H1 (cell line): ENCODE results near the gene ZBTB20. TPM values are rescaled to one million over a fixed set of nuclear protein-coding genes. Genes with fewer than 3 reads are reported as not detected.

ENCODE experiments used
- CTCF ChIA-PET: fragments of 300-600 bp; sonication (Branson Sonifier 250); formaldehyde crosslinking; loops from one replicate; lab custom pipeline; 2021; ENCODE audit not compliant: partially characterized antibody; lab: Charles Lee
- POLR2A ChIA-PET: fragments of 300-600 bp; sonication (Branson Sonifier 250); formaldehyde crosslinking; loops from one replicate; lab custom pipeline; 2021; ENCODE audit warnings: inconsistent platforms; ENCODE audit not compliant: partially characterized antibody; lab: Charles Lee
- DNase-seq, 2 experiments: peaks; one replicate each; pipeline versions ENCODE4 v3.0.0 to v3.0.0-alpha.2; 2010 to 2022; ENCODE audit warnings: low spot score in 2 of 2, low read depth in 1 of 2, mixed read lengths in 1 of 2
- FAIRE-seq: peaks from 2 replicates; lab custom pipeline; 2011; peaks lifted over from hg19 to GRCh38; lab: Jason Lieb, UNC
- H2AFZ ChIP-seq: 2 replicates; pipeline ENCODE4 v1.8.1; 2012; ENCODE audit warnings: low read length, inconsistent platforms
- H2AK5ac ChIP-seq: 2 replicates; pipeline ENCODE4 v1.6.1; 2013; ENCODE audit warnings: low read depth, low read length
- H2BK120ac ChIP-seq: replicated peaks from 2 replicates; pipeline ENCODE3; 2013; ENCODE audit warnings: low read depth, low read length, inconsistent platforms
- H2BK12ac ChIP-seq: 2 replicates; pipeline ENCODE4 v1.6.1; 2013; ENCODE audit warnings: low read depth, low read length
- H2BK15ac ChIP-seq: 2 replicates; pipeline ENCODE4 v1.6.1; 2013; ENCODE audit warnings: low read length
- H2BK20ac ChIP-seq: 2 replicates; pipeline ENCODE4 v1.6.1; 2013; ENCODE audit warnings: low read length
- H2BK5ac ChIP-seq: 2 replicates; pipeline ENCODE4 v1.6.1; 2013; ENCODE audit warnings: low read depth, low read length
- H3K14ac ChIP-seq: 2 replicates; pipeline ENCODE4 v1.6.1; 2013; ENCODE audit warnings: inconsistent platforms; ENCODE audit not compliant: insufficient read length
- H3K18ac ChIP-seq: 2 replicates; pipeline ENCODE4 v1.6.1; 2013; ENCODE audit warnings: low read length; ENCODE audit errors: extremely low read depth
- H3K23ac ChIP-seq: 2 replicates; pipeline ENCODE4 v1.6.1; 2013; ENCODE audit warnings: inconsistent platforms; ENCODE audit not compliant: insufficient read length
- H3K23me2 ChIP-seq: 2 replicates; pipeline ENCODE4 v1.6.1; 2013; ENCODE audit warnings: low read depth, low read length
- H3K27ac ChIP-seq: 2 replicates; pipeline ENCODE4 v1.6.1; 2011; ENCODE audit warnings: low read depth, low read length, inconsistent platforms
- H3K27me3 ChIP-seq, 4 experiments: replicated peaks in 1 of 4; 1 replicate in 1 of 4; 2 replicates in 3 of 4; pipeline versions ENCODE4 v1.6.1 to v1.8.1; 2011 to 2013; ENCODE audit warnings: low read length in 3 of 4, mild to moderate bottlenecking in 3 of 4, inconsistent platforms in 2 of 4, mixed read lengths in 2 of 4, moderate library complexity in 1 of 4; ENCODE audit not compliant: control insufficient read depth in 3 of 4, insufficient read depth in 3 of 4; ENCODE audit errors: extremely low read depth in 1 of 4
- H3K36me3 ChIP-seq, 4 experiments: 2 replicates each; pipeline versions ENCODE4 v1.6.1 to v1.8.1; 2011 to 2013; ENCODE audit warnings: mild to moderate bottlenecking in 4 of 4, low read length in 3 of 4, moderate library complexity in 2 of 4, control low read depth in 1 of 4, inconsistent platforms in 1 of 4; ENCODE audit not compliant: insufficient read depth in 4 of 4, control insufficient read depth in 2 of 4
- H3K4ac ChIP-seq: replicated peaks from 2 replicates; pipeline ENCODE3; 2013; ENCODE audit warnings: low read length, low read depth, mixed read lengths, inconsistent platforms; ENCODE audit not compliant: insufficient read length
- H3K4me1 ChIP-seq, 4 experiments: replicated peaks in 1 of 4; 1 replicate in 1 of 4; 2 replicates in 3 of 4; pipeline versions ENCODE4 v1.6.1 to v1.8.1; 2011 to 2013; ENCODE audit warnings: low read length in 3 of 4, inconsistent platforms in 2 of 4, mixed read lengths in 1 of 4; ENCODE audit not compliant: insufficient read depth in 4 of 4, control insufficient read depth in 3 of 4
- H3K4me2 ChIP-seq, 2 experiments: 2 replicates each; pipeline versions ENCODE4 v1.6.1 to v1.8.1; 2011 to 2013; ENCODE audit warnings: low read depth in 2 of 2, low read length in 2 of 2, control low read depth in 1 of 2, inconsistent platforms in 1 of 2, mild to moderate bottlenecking in 1 of 2; ENCODE audit not compliant: insufficient read depth in 1 of 2
- H3K4me3 ChIP-seq, 4 experiments: fragments of 200-600, 300-600 bp in 1 of 4; sonication (generic), shearing (Covaris generic), sonication (Bioruptor Twin) in 1 of 4; 2 replicates each; pipeline versions ENCODE4 v1.5.1 to v1.8.1; 2011 to 2016; ENCODE audit warnings: low read length in 4 of 4, low read depth in 3 of 4, control low read depth in 2 of 4, inconsistent platforms in 2 of 4, mild to moderate bottlenecking in 2 of 4, mixed read lengths in 1 of 4, moderate library complexity in 1 of 4; ENCODE audit not compliant: insufficient read depth in 2 of 4; ENCODE audit errors: extremely low read depth in 1 of 4
- H3K56ac ChIP-seq: replicated peaks from 2 replicates; pipeline ENCODE3; 2013; ENCODE audit warnings: low read depth, mild to moderate bottlenecking, mixed read lengths, low read length, inconsistent platforms; ENCODE audit not compliant: insufficient read length
- H3K79me1 ChIP-seq: 2 replicates; pipeline ENCODE4 v1.6.1; 2013; ENCODE audit warnings: low read depth, low read length, control low read depth
- H3K79me2 ChIP-seq, 2 experiments: 2 replicates each; pipeline versions ENCODE4 v1.6.1 to v1.8.1; 2012 to 2013; ENCODE audit warnings: low read length in 2 of 2, mild to moderate bottlenecking in 2 of 2, inconsistent platforms in 1 of 2; ENCODE audit not compliant: insufficient read depth in 2 of 2, control insufficient read depth in 1 of 2
- H3K9ac ChIP-seq, 4 experiments: replicated peaks in 1 of 4; 1 replicate in 1 of 4; 2 replicates in 3 of 4; pipeline versions ENCODE4 v1.6.1 to v1.8.1; 2011 to 2013; ENCODE audit warnings: low read depth in 3 of 4, low read length in 3 of 4, control low read depth in 2 of 4, mild to moderate bottlenecking in 2 of 4, moderate library complexity in 2 of 4, inconsistent platforms in 1 of 4; ENCODE audit errors: extremely low read depth in 1 of 4
- H3K9me3 ChIP-seq, 2 experiments: 2 replicates each; pipeline versions ENCODE4 v1.6.1 to v1.8.1; 2012 to 2013; ENCODE audit warnings: mild to moderate bottlenecking in 2 of 2, moderate library complexity in 2 of 2, control low read depth in 1 of 2, inconsistent platforms in 1 of 2, low read depth in 1 of 2, low read length in 1 of 2, mixed read lengths in 1 of 2; ENCODE audit not compliant: insufficient read depth in 2 of 2
- H4K20me1 ChIP-seq, 2 experiments: replicated peaks in 1 of 2; 2 replicates each; pipeline versions ENCODE3 to v1.8.1; 2011 to 2013; ENCODE audit warnings: inconsistent platforms in 2 of 2, low read length in 2 of 2, mild to moderate bottlenecking in 1 of 2; ENCODE audit not compliant: insufficient read depth in 2 of 2, control insufficient read depth in 1 of 2
- H4K5ac ChIP-seq: 2 replicates; pipeline ENCODE4 v1.6.1; 2013; ENCODE audit warnings: low read length, low read depth, mixed read lengths, inconsistent platforms; ENCODE audit not compliant: insufficient read length
- H4K8ac ChIP-seq: 2 replicates; pipeline ENCODE4 v1.8.0; 2013; ENCODE audit warnings: mild to moderate bottlenecking, moderate library complexity, low read length, inconsistent platforms; ENCODE audit not compliant: insufficient read depth; ENCODE audit errors: extremely low read depth
- H4K91ac ChIP-seq: replicated peaks from 2 replicates; pipeline ENCODE3; 2013; ENCODE audit warnings: low read length, mixed read lengths, inconsistent platforms; ENCODE audit not compliant: insufficient read length
- BACH1 ChIP-seq: IDR thresholded peaks from 2 replicates; pipeline ENCODE4 v1.6.1; 2012; ENCODE audit warnings: low read length, improper control_type of control experiment
- CHD1 ChIP-seq: IDR thresholded peaks from 2 replicates; pipeline ENCODE4 v1.6.1; 2012; ENCODE audit warnings: low read depth, low read length, improper control_type of control experiment
- CHD2 ChIP-seq: IDR thresholded peaks from 2 replicates; pipeline ENCODE4 v1.6.1; 2012; ENCODE audit warnings: low read length, improper control_type of control experiment
- GTF2F1 ChIP-seq: IDR thresholded peaks from 2 replicates; pipeline ENCODE4 v1.6.1; 2012; ENCODE audit warnings: low read depth, low read length, improper control_type of control experiment, borderline replicate concordance
- HDAC2 ChIP-seq, 2 experiments: fragments of 300-600 bp in 1 of 2; sonication (generic) in 1 of 2; IDR thresholded peaks; 2 replicates each; pipeline ENCODE4 v1.6.1; 2011 to 2012; ENCODE audit warnings: low read depth in 2 of 2, low read length in 2 of 2, mild to moderate bottlenecking in 2 of 2, moderate library complexity in 2 of 2, borderline replicate concordance in 1 of 2, inconsistent platforms in 1 of 2
- KDM1A ChIP-seq: fragments of 200-600, 300-600 bp; sonication (generic); IDR thresholded peaks from 2 replicates; pipeline ENCODE4 v1.7.1; 2016; ENCODE audit warnings: mild to moderate bottlenecking, low read length, borderline replicate concordance
- MAFK ChIP-seq: IDR thresholded peaks from 2 replicates; pipeline ENCODE4 v1.6.1; 2012; ENCODE audit warnings: low read depth, mild to moderate bottlenecking, improper control_type of control experiment, low read length
- POLR2AphosphoS5 ChIP-seq: IDR thresholded peaks from 2 replicates; pipeline ENCODE4 v1.6.1; 2011; ENCODE audit warnings: low read depth, low read length
- RFX5 ChIP-seq: IDR thresholded peaks from 2 replicates; pipeline ENCODE4 v1.6.1; 2011; ENCODE audit warnings: low read depth, low read length, improper control_type of control experiment, borderline replicate concordance
- SIN3A ChIP-seq, 2 experiments: IDR thresholded peaks in 1 of 2; conservative IDR thresholded peaks in 1 of 2; 2 replicates each; pipeline ENCODE4 v1.6.1; 2011 to 2012; ENCODE audit warnings: low read length in 2 of 2, improper control_type of control experiment in 1 of 2, low read depth in 1 of 2, mild to moderate bottlenecking in 1 of 2
- SIX5 ChIP-seq: IDR thresholded peaks from 2 replicates; pipeline ENCODE4 v1.6.1; 2011; ENCODE audit warnings: mild to moderate bottlenecking, low read depth, low read length
- SUZ12 ChIP-seq: fragments of 200-600 bp; sonication (generic); IDR thresholded peaks from 2 replicates; pipeline ENCODE4 v1.6.1; 2012; ENCODE audit warnings: mild to moderate bottlenecking, inconsistent platforms, low read length, moderate library complexity, mixed read lengths
- TBP ChIP-seq: IDR thresholded peaks from 2 replicates; pipeline ENCODE4 v1.6.1; 2011; ENCODE audit warnings: low read depth, low read length, improper control_type of control experiment
- WGBS, 2 experiments: shearing (Covaris generic) in 1 of 2; methylation state at CpG; one replicate each; pipeline versions ENCODE4 v1.1.6 to v1.1.7; 2013 to 2015; ENCODE audit warnings: low lambda C conversion rate in 2 of 2, mixed read lengths in 2 of 2, inconsistent platforms in 1 of 2, low coverage in 1 of 2, missing lambda C conversion rate in 1 of 2; ENCODE audit not compliant: insufficient replicate concordance in 2 of 2, insufficient coverage in 1 of 2, insufficient read length in 1 of 2; ENCODE audit errors: extremely low coverage in 1 of 2, missing lambda C conversion rate in 1 of 2; 5-methylcytosine and 5-hydroxymethylcytosine counted together
- polyA plus RNA-seq, 7 experiments: library from polyadenylated mRNA; depleted of rRNA in 3 of 7; stranded (reverse) in 5 of 7; unstranded in 2 of 7; fragments of >200 nt in 5 of 7; fragments of 200-250 nt in 2 of 7; gene quantifications; 1 replicate in 5 of 7; 2 replicates in 1 of 7; 4 replicates in 1 of 7; pipeline versions ENCODE4 v1.2.1 to v1.2.3, GENCODE V29; 2011 to 2013; ENCODE audit warnings: missing spikeins in 2 of 7, mixed read lengths in 2 of 7
- total RNA-seq: library from RNA; stranded (reverse); fragmentation: NEBNext Ultra II Directional; extraction: Animal tissue kit (Norgen Biotek cat#: 25700); gene quantifications from 2 replicates; pipeline ENCODE4 v1.2.1, GENCODE V29; 2021

The ZBTB20 gene
- total and polyA plus RNA-seq, 2 of the 8 experiments (the other 6 are each of a cell fraction or from before 2014, with no cell fraction given), result 0.35 to 1.3 TPM

DNA sequence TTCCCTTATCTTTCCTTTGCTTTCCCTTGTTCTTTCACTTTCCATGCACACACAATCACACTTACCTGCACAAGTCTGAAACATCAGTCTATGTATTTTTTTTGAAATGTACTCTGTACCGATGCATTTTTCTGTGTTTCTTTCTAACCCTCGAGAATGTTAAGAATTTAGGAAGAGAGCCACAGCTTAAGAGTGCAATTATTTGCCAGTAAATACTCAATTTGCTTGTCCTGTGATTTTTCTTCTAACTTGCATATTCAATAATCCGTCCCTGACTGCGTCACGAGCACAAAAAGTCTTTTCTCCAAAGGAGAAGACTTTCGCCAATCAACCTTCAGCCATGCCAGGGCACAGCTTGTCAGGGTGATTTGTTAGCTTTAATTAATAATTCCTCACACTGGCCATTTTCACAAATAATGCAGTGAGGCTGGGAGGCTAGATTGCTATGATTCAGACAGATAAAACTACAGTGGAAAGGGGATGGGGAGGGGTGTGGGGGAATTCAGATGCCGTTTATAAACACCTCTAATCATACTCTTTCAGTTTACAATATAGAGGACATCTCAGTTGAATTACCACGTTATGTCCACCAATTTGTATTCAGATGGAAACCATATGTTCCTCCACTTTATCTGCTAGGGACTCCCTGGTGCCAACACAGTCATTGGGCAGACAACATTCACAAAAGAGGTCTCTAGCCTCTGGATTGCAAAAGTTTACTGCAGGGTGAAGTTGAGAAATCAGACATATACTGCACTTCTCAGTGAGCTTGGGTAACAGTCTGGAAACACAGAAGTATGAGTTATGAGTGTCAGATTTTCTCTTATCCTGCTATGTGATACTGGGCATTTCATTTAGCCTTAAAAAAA, 388.0 kb downstream of the ZBTB20 start:
- no peaks in the 10 kb centered on the region for H3K9me3 ChIP-seq
- no peaks in the 10 kb centered on the region for H3K4me1 ChIP-seq
- no peak overlapping the region for H4K8ac ChIP-seq
- no peak overlapping the region for H3K14ac ChIP-seq
- no peak overlapping the region for H2AK5ac ChIP-seq
- H3K27ac ChIP-seq, result no peak overlapping the region
- H3K18ac ChIP-seq, result no peak overlapping the region
- no peaks in the 10 kb centered on the region for H3K36me3 ChIP-seq
- H3K79me1 ChIP-seq, result no peaks in the 10 kb centered on the region
- no peak overlapping the region for H4K91ac ChIP-seq
- no peak overlapping the region for H2BK15ac ChIP-seq
- H3K27me3 ChIP-seq, result no peaks in the 10 kb centered on the region
- H2BK5ac ChIP-seq, result no peak overlapping the region
- no peak overlapping the region for H3K9ac ChIP-seq
- no peaks in the 10 kb centered on the region for H3K23me2 ChIP-seq
- no peak overlapping the region for H3K56ac ChIP-seq
- DNase-seq, result no peak
- no peak overlapping the region for H4K5ac ChIP-seq
- ChIA-PET CTCF (interaction anchor here (0.8 kb wide), 1 partner anchor 30 kb away, joined by 3 read pairs; no protein-coding TSS in a partner anchor), POLR2A (no interaction called here)
- H2AFZ ChIP-seq, result no peak overlapping the region
- WGBS, 2 experiments, result 91% methylated on average over 8 of the region's 8 CpGs; no CpG with 5 or more reads in 1 of the 2 experiments
- no peak overlapping the region for H2BK120ac ChIP-seq
- FAIRE-seq, result no peak
- no peaks in the 10 kb centered on the region for H3K79me2 ChIP-seq
- H2BK20ac ChIP-seq, result no peak overlapping the region
- H3K23ac ChIP-seq, result no peak overlapping the region
- H3K4me3 ChIP-seq, result no peak overlapping the region
- H3K4ac ChIP-seq, result no peak overlapping the region
- no peaks in the 10 kb centered on the region for H4K20me1 ChIP-seq
- H3K4me2 ChIP-seq, result no peak overlapping the region
- H2BK12ac ChIP-seq, result no peak overlapping the region
- no peak for TF ChIP-seq SIN3A (conservative IDR thresholded peaks at IDR 0.05 in 1 of 2, IDR thresholded peaks at IDR 0.05 in 1 of 2; ENCODE audit: low read depth in 1 of 2, low read length in 2 of 2)
- TF ChIP-seq MAFK, result no peak
- TF ChIP-seq GTF2F1, result no peak
- TF ChIP-seq SUZ12, result no peak
- TF ChIP-seq RFX5, result no peak
- TF ChIP-seq KDM1A, result no peak
- no peak for TF ChIP-seq POLR2AphosphoS5
- no peak for TF ChIP-seq TBP
- TF ChIP-seq HDAC2 (IDR thresholded peaks at IDR 0.05; ENCODE audit: borderline replicate concordance in 1 of 2, low read depth in 2 of 2, low read length in 2 of 2), result no peak
- no peak for TF ChIP-seq CHD1
- TF ChIP-seq BACH1, result no peak
- TF ChIP-seq CHD2, result no peak
- no peak for TF ChIP-seq SIX5
